ENCODE results near the gene HMGCL.

Gene HMGCL

DNA sequence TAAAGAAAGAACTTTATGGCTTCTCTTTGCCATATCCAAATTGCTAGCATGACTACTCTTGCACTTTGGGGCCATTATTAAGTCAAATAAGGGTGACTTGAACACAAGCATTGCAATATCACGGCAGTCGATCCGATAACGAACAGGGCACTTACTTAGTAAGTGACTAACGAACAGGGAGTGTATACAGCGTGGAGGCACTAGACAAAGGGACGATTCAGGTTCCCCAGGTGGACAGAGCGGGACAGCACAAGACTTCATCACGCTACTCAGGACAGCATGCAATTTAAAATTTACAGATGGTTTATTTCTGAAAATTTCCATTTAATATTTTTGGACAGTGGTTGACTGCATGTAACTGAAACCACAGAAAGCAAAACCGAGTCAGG lies 52.4 kb downstream of the HMGCL start:
- no peak for DNase-seq

DNA sequence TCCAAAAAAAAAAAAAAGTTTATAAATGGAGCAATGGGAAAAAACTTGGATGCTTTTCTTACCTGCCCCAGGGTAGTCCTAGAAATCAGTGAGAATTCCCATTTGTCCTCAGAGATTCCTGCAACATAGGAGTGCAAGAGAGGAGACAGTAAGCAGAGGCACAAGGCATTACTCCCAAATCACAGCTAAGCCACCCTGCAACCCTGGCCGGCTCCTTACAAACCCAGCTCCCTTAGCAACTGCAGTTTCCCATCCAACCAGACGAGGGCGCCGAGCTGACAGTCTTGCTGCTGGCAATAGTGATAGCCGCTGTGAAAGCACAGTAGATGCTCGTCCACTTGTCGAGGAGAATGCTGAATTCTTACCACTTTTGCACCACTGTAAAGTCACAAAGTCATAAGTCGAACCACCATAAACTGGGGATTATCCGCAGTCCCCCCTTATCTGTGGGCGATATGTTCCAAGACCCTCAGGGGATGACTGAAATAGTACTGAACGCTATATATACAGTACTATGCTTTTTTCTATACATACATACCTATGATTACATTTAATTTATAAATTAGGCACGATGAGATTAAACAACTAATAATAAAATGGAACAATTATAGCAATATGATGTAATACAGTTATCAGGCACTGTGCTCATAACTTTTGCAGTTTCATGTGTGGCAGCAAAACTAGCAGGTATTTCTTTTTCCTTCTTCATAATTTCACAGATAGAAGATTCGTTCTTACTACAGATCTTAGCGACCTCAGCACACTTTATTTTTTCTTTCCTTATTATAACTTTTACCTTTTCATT lies 53.0 kb downstream of the HMGCL start:
- DNase-seq: peak; percentile 66 to 87 (median 74)

DNA sequence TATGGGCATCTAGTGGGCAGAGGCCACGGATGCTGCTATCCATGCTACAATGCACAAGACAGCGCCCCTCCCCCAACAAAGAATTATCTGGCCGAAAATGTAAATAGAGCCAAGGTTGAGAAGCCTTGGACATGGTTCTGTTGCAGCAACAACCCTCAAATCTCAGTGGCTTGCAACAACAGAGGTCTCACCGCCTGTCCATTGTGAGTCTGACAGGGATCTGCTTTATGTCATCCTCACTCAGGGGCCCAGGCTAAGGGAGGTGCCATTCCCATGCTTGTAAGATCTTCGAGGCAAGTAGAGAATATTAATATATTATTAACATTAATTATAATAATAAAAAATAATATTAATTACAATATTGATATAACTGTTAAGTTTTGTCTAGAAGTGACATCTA lies 56.5 kb downstream of the HMGCL start:
- no peak for DNase-seq

DNA sequence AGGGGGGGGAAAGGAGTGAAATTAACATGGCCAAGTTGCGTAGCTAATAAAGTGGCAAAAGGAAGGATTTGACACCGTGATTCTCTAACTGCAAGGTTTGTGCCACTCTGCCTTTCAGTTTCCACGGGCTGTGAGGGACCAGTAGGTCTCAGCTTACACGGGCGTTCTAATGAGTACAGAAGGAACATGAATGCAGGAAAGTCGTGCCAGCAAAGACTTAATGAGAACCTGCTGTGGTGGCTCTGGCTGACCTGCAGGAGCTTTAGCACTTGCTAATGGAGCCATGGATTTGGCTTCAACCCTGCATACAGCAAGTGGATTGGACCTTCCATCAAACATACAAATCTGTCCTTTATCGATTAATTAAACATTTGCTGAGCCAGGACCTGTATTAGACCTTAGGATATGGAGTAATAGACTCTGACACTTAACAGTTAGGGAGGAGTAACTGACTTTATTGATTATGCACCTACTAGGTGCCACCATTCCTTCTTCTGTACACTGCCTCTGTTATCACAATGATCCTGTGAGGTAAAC lies 62.1 kb downstream of the HMGCL start:
- DNase-seq: no peak

DNA sequence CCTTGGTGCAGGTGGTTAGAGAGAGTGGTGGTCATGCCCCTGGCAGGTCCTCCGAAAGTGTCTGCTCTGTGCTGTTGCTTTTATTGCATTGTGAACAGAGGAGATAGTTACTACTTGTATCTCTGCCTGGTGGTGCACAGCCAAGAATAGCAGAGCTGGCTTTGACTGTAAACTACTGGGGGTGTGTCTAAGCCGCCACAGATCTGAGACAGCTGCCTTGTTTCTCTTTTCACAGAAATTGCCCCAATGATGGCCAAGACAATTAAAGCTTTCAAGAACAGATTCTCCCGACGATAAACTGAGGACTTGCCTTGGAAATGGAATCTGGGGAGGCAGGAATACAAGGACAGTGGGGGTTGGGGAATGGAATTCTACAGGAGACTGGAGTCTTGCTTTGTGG lies 66.0 kb downstream of the HMGCL start:
- no peak for DNase-seq

DNA sequence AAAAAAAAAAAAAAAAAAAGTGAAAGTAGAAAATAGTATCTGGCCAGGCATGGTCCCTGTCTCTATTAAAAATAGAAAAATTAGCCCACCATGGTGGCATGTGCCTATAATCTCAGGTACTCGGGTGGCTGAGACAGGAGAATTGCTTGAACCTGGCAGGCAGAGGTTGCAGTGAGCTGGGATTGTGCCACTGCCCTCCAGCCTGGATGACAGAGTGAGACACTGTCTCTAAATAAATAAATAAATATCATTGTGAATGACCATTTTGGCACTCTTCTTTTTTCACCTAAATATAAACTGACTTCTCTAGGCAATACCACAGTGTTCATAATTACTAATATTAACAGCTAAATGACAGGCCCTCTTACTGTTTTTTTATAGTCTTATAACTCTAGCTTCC lies 67.4 kb downstream of the HMGCL start:
- DNase-seq: no peak

DNA sequence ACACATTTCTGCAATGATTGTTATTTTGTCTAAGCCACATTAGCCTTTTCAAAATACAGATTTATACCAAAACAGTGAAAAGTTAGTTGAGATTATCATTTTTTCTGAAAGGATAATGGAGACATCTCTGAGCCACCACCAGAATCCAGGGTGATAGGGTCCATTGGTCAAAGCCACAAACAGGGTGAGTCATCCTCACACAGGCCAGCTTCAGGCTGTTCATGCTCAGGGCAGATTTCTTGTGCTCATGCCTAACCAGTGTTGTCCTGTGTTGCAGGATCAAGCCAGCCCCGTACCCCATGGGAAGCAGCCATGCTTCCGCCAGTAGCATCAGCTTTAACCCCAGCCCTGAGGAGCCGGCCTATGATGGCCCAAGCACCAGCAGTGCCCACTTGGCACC lies 68.6 kb downstream of the HMGCL start:
- DNase-seq: no peak

DNA sequence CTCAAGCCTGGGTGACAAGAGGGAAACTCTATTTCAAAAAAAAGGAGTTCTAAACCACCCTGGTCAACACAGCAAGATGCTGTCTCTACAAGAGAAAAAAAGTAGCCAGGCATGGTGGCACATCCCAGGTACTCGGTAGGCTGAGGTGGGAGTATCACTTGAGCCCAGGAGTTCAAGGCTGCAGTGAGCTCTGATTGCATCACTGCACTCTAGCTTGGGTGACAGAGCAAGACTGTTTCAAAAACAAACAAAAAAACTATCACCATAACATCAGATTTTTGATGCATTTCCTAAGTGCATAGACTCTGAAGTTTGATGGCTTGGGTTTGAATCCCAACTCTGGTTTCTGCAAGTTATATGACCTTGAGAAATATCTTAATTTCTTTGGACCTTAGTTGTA lies 72.3 kb downstream of the HMGCL start:
- no peak for DNase-seq
